ENCODE data around the gene UNC80. TPM values are rescaled to one million over a fixed set of nuclear protein-coding genes. Genes with fewer than 3 reads are reported as not detected.

UNC80 gene
- total and polyA plus RNA-seq, 2 donors (not counting 3 experiments of a cell fraction or from before 2014, with no cell fraction given) = not detected

GRCh38 chr2:209970271-209970670, 198.6 kb downstream of the UNC80 start:
- intact Hi-C loops (cut with micrococcal nuclease) (no loop called here), dilution Hi-C loops (cut with MboI; ENCODE audit: extremely low pct_ligation_motif_present, low sequenced_read_pairs) (no loop called here)
- no peak for TF ChIP-seq POLR2A (IDR thresholded peaks at IDR 0.05; ENCODE audit: low read depth, low read length)
- no peak for TF ChIP-seq JUN (IDR thresholded peaks at IDR 0.05; ENCODE audit: borderline replicate concordance, insufficient read depth, insufficient read length, low read depth)
- TF ChIP-seq CTCF (IDR thresholded peaks at IDR 0.05; ENCODE audit: extremely low read depth in 1 of 2, insufficient read depth in 1 of 2, low read depth in 1 of 2, low read length in 2 of 2) = no peak
- no peak for TF ChIP-seq MYC (IDR thresholded peaks at IDR 0.05; ENCODE audit: low read depth, low read length)
- TF ChIP-seq FOS (IDR thresholded peaks at IDR 0.05; ENCODE audit: borderline replicate concordance, insufficient read depth, low read length) = no peak
- TF ChIP-seq GATA2 (IDR thresholded peaks at IDR 0.05; ENCODE audit: insufficient read depth, insufficient read length, low read depth, low read length) = no peak
- no peak for TF ChIP-seq EZH2 (IDR thresholded peaks at IDR 0.05; ENCODE audit: borderline replicate concordance, low read depth, low read length, severe bottlenecking)
- TF ChIP-seq MAX (IDR thresholded peaks at IDR 0.05; ENCODE audit: insufficient read depth, insufficient read length) = no peak
- TF ChIP-seq POLR2AphosphoS5 (IDR thresholded peaks at IDR 0.05; ENCODE audit: insufficient read depth, low read depth, low read length) = no peak
- H2AFZ ChIP-seq (ENCODE audit: low read depth, low read length) = no peak overlapping the region
- no peaks in the 10 kb centered on the region for H3K4me1 ChIP-seq (ENCODE audit: control insufficient read depth, extremely low read depth, insufficient read depth, low read length)
- no peak overlapping the region for H3K4me2 ChIP-seq (ENCODE audit: insufficient read depth, low read length)
- H3K9me3 ChIP-seq (replicated peaks; ENCODE audit: control insufficient read depth, insufficient read depth, low read length) = no peaks in the 10 kb centered on the region
- H3K79me2 ChIP-seq (ENCODE audit: control insufficient read depth, insufficient read depth, low read length) = no peaks in the 10 kb centered on the region
- H3K27me3 ChIP-seq (ENCODE audit: control insufficient read depth in 2 of 2, insufficient read depth in 2 of 2, low read length in 2 of 2) = peaks cover 5 to 13% of the 10 kb centered on the region in 2 experiments
- FAIRE-seq (no peak), DNase-seq (ENCODE audit: low read depth, low spot score) (no peak)
- H3K9me1 ChIP-seq (replicated peaks; ENCODE audit: control insufficient read depth, extremely low read depth, insufficient read depth, low read length) = no peaks in the 10 kb centered on the region
- POLR2A ChIA-PET = no interaction called here
- no peak overlapping the region for H3K27ac ChIP-seq (ENCODE audit: insufficient read depth, low read depth, low read length)
- no peaks in the 10 kb centered on the region for H3K36me3 ChIP-seq (ENCODE audit: control insufficient read depth in 2 of 2, extremely low read depth in 1 of 2, insufficient read depth in 2 of 2, low read length in 2 of 2)
- H4K20me1 ChIP-seq (replicated peaks; ENCODE audit: control insufficient read depth, extremely low read depth, insufficient read depth, low read length) = no peaks in the 10 kb centered on the region
- H3K9ac ChIP-seq (replicated peaks; ENCODE audit: extremely low read depth, insufficient read depth, low read length) = no peak overlapping the region
- BruUV-seq (replicated peaks) = no TSS peak
- CTCF ChIA-PET = interaction anchor here (3.5 kb wide), 1 partner anchor 9 kb away, joined by 22 read pairs; no protein-coding TSS in a partner anchor
- no peak overlapping the region for H3K4me3 ChIP-seq (replicated peaks in 1 of 3; ENCODE audit: insufficient read depth in 1 of 3, low read depth in 1 of 3, low read length in 3 of 3)

All from endothelial cell of umbilical vein (primary cell).